ENCODE data around the gene APOC3. TPM values are rescaled to one million over a fixed set of nuclear protein-coding genes. Genes with fewer than 3 reads are reported as not detected.

The APOC3 gene
- total and polyA plus RNA-seq, 4 donors = 608 to 24,129 (median 9,307) TPM

- Histone ChIP-seq H3K36me3 (ENCODE audit: control insufficient read depth in 4 of 4, insufficient read depth in 3 of 4, low read depth in 1 of 4, low read length in 3 of 4) (peaks cover 6 to 90% (median 47%) of the 10 kb centered on the region in 4 donors), H3K4me1 (ENCODE audit: control insufficient read depth in 4 of 4, insufficient read depth in 4 of 4, low read length in 3 of 4) (peaks cover 2 to 14% (median 9%) of the 10 kb centered on the region in 4 donors), H3K27ac (ENCODE audit: low read depth in 1 of 2, low read length in 2 of 2) (no peak overlapping the region), H3K9ac (ENCODE audit: low read depth in 1 of 2, low read length in 2 of 2) (no peak overlapping the region), H3K9me3 (ENCODE audit: control insufficient read depth in 4 of 4, low read length in 3 of 4) (no peaks in the 10 kb centered on the region), H3K27me3 (ENCODE audit: control insufficient read depth in 4 of 4, insufficient read depth in 4 of 4, low read length in 3 of 4) (no peaks in the 10 kb centered on the region), H3K4me3 (ENCODE audit: low read depth in 1 of 3, low read length in 3 of 3) (no peak overlapping the region)
- no peak for DNase-seq (ENCODE audit: low spot score)
- WGBS = 96% methylated on average over 11 of the region's 11 CpGs
- no peak for TF ChIP-seq TAF1 (conservative IDR thresholded peaks at IDR 0.05)
- TF ChIP-seq EGR1 (IDR thresholded peaks at IDR 0.05; ENCODE audit: low read depth in 2 of 2) = no peak
- TF ChIP-seq CTCF (IDR thresholded peaks at IDR 0.05; ENCODE audit: low read depth, low read length, missing input control) = no peak
- TF ChIP-seq NR2F2 (IDR thresholded peaks at IDR 0.05) = no peak
- TF ChIP-seq ATF3 (IDR thresholded peaks at IDR 0.05) = no peak
- TF ChIP-seq RXRA (IDR thresholded peaks at IDR 0.05) = no peak
- TF ChIP-seq SP1 (IDR thresholded peaks at IDR 0.05) = no peak
- TF ChIP-seq RAD21 (IDR thresholded peaks at IDR 0.05) = no peak
- TF ChIP-seq REST (IDR thresholded peaks at IDR 0.05) = no peak
These were observed 37.9 kb downstream of the APOC3 start for GRCh38 chr11:116867619-116868018.

GRCh38 chr11:116868066-116868465, 38.4 kb downstream of the APOC3 start:
- Histone ChIP-seq H3K9ac (ENCODE audit: low read depth in 1 of 2, low read length in 2 of 2) (no peak overlapping the region), H3K36me3 (ENCODE audit: control insufficient read depth in 4 of 4, insufficient read depth in 3 of 4, low read depth in 1 of 4, low read length in 3 of 4) (peaks cover 6 to 91% (median 50%) of the 10 kb centered on the region in 4 donors), H3K4me1 (ENCODE audit: control insufficient read depth in 4 of 4, insufficient read depth in 4 of 4, low read length in 3 of 4) (peaks cover 2 to 14% (median 9%) of the 10 kb centered on the region in 4 donors), H3K4me3 (ENCODE audit: low read depth in 1 of 3, low read length in 3 of 3) (no peak overlapping the region), H3K9me3 (ENCODE audit: control insufficient read depth in 4 of 4, low read length in 3 of 4) (no peaks in the 10 kb centered on the region), H3K27ac (ENCODE audit: low read depth in 1 of 2, low read length in 2 of 2) (no peak overlapping the region), H3K27me3 (ENCODE audit: control insufficient read depth in 4 of 4, insufficient read depth in 4 of 4, low read length in 3 of 4) (no peaks in the 10 kb centered on the region)
- WGBS = 93% methylated on average over 3 of the region's 3 CpGs
- no peak for DNase-seq (ENCODE audit: low spot score)
- no peak for TF ChIP-seq JUND (IDR thresholded peaks at IDR 0.05)
- no peak for TF ChIP-seq SP1 (IDR thresholded peaks at IDR 0.05)
- no peak for TF ChIP-seq HNF4A (conservative IDR thresholded peaks at IDR 0.05)
- TF ChIP-seq RAD21 (IDR thresholded peaks at IDR 0.05) = no peak
- TF ChIP-seq ATF3 (IDR thresholded peaks at IDR 0.05) = no peak
- no peak for TF ChIP-seq CTCF (IDR thresholded peaks at IDR 0.05; ENCODE audit: low read depth, low read length, missing input control)
- TF ChIP-seq RXRA (IDR thresholded peaks at IDR 0.05) = no peak
- no peak for TF ChIP-seq FOXA2 (IDR thresholded peaks at IDR 0.05)
- TF ChIP-seq EGR1 (IDR thresholded peaks at IDR 0.05; ENCODE audit: low read depth in 2 of 2) = no peak
- no peak for TF ChIP-seq NR2F2 (IDR thresholded peaks at IDR 0.05)
- TF ChIP-seq HNF4G (IDR thresholded peaks at IDR 0.05) = no peak
- TF ChIP-seq, protein P1, sequence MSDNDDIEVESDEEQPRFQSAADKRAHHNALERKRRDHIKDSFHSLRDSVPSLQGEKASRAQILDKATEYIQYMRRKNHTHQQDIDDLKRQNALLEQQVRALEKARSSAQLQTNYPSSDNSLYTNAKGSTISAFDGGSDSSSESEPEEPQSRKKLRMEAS (IDR thresholded peaks at IDR 0.05) = no peak
- TF ChIP-seq YY1 (IDR thresholded peaks at IDR 0.05) = no peak
- no peak for TF ChIP-seq REST (IDR thresholded peaks at IDR 0.05)
- TF ChIP-seq TAF1 (conservative IDR thresholded peaks at IDR 0.05) = no peak
- TF ChIP-seq FOXA1 (IDR thresholded peaks at IDR 0.05) = no peak
- TF ChIP-seq GABPA (IDR thresholded peaks at IDR 0.05 in 1 of 2, conservative IDR thresholded peaks at IDR 0.05 in 1 of 2) = no peak

Measured in liver (tissue), 9 donors.